Trophoblast cell (in vitro differentiated cells and primary cell): ENCODE data around the gene MMP27.

ENCODE experiments used
- DNase-seq, 2 donors: peaks; one replicate each; pipeline ENCODE4 v3.0.0-alpha.2; 2016
- H2AFZ ChIP-seq: 2 replicates; pipeline ENCODE4 v1.6.1; 2013; ENCODE audit warnings: low read length, moderate library complexity, mild to moderate bottlenecking; ENCODE audit not compliant: insufficient read depth, poor library complexity
- H2AK5ac ChIP-seq: 2 replicates; pipeline ENCODE4 v1.6.1; 2013; ENCODE audit warnings: mild to moderate bottlenecking, low read length
- H2BK120ac ChIP-seq: 2 replicates; pipeline ENCODE4 v1.6.1; 2013; ENCODE audit warnings: low read length, mild to moderate bottlenecking, moderate library complexity; ENCODE audit not compliant: insufficient read depth, poor library complexity
- H2BK12ac ChIP-seq: 2 replicates; pipeline ENCODE4 v1.6.1; 2013; ENCODE audit warnings: mild to moderate bottlenecking, low read length, moderate library complexity
- H2BK5ac ChIP-seq: 2 replicates; pipeline ENCODE4 v1.6.1; 2013; ENCODE audit warnings: low read length, low read depth, moderate library complexity, mild to moderate bottlenecking; ENCODE audit not compliant: poor library complexity
- H3K14ac ChIP-seq: 2 replicates; pipeline ENCODE4 v1.6.1; 2013; ENCODE audit warnings: mild to moderate bottlenecking, low read length
- H3K18ac ChIP-seq: 2 replicates; pipeline ENCODE4 v1.6.1; 2013; ENCODE audit warnings: mild to moderate bottlenecking, low read length
- H3K23ac ChIP-seq: 2 replicates; pipeline ENCODE4 v1.6.1; 2013; ENCODE audit warnings: low read length
- H3K27ac ChIP-seq: 2 replicates; pipeline ENCODE4 v1.5.1; 2013; ENCODE audit warnings: low read depth, mild to moderate bottlenecking, inconsistent platforms, low read length, moderate library complexity
- H3K27me3 ChIP-seq: 2 replicates; pipeline ENCODE4 v1.6.1; 2013; ENCODE audit warnings: inconsistent platforms, mild to moderate bottlenecking, low read length, moderate library complexity; ENCODE audit not compliant: insufficient read depth
- H3K36me3 ChIP-seq, 2 experiments: 1 replicate in 1 of 2; 2 replicates in 1 of 2; pipeline ENCODE4 v1.6.1; 2013; ENCODE audit warnings: low read length in 2 of 2, mild to moderate bottlenecking in 2 of 2, moderate library complexity in 1 of 2; ENCODE audit not compliant: insufficient read depth in 2 of 2, control insufficient read depth in 1 of 2
- H3K4ac ChIP-seq: 2 replicates; pipeline ENCODE4 v1.6.1; 2013; ENCODE audit warnings: low read depth, mild to moderate bottlenecking, low read length, moderate library complexity
- H3K4me1 ChIP-seq, 2 experiments: 1 replicate in 1 of 2; 2 replicates in 1 of 2; pipeline ENCODE4 v1.6.1; 2013; ENCODE audit warnings: low read length in 2 of 2, mild to moderate bottlenecking in 2 of 2, moderate library complexity in 1 of 2; ENCODE audit not compliant: insufficient read depth in 2 of 2, control insufficient read depth in 1 of 2
- H3K4me2 ChIP-seq: 2 replicates; pipeline ENCODE4 v1.6.1; 2013; ENCODE audit warnings: inconsistent platforms, mild to moderate bottlenecking, low read length, moderate library complexity
- H3K4me3 ChIP-seq: 2 replicates; pipeline ENCODE4 v1.5.1; 2013; ENCODE audit warnings: mild to moderate bottlenecking, low read depth, low read length, inconsistent platforms
- H3K79me1 ChIP-seq: one replicate; pipeline ENCODE4 v1.6.1; 2013; ENCODE audit warnings: low read length
- H3K79me2 ChIP-seq: 2 replicates; pipeline ENCODE4 v1.6.1; 2013; ENCODE audit warnings: low read length, mild to moderate bottlenecking; ENCODE audit not compliant: control insufficient read depth, insufficient read depth, poor library complexity
- H3K9ac ChIP-seq: 2 replicates; pipeline ENCODE4 v1.6.1; 2013; ENCODE audit warnings: mild to moderate bottlenecking, low read length
- H3K9me3 ChIP-seq: 2 replicates; pipeline ENCODE4 v1.6.1; 2013; ENCODE audit warnings: low read depth, mild to moderate bottlenecking, control low read depth, inconsistent platforms, low read length; ENCODE audit not compliant: insufficient read depth
- H4K12ac ChIP-seq: 2 replicates; pipeline ENCODE4 v1.6.1; 2013; ENCODE audit warnings: low read depth, mild to moderate bottlenecking, low read length, moderate library complexity
- H4K8ac ChIP-seq: 2 replicates; pipeline ENCODE4 v1.6.1; 2013; ENCODE audit warnings: low read depth, mild to moderate bottlenecking, low read length, moderate library complexity
- H4K91ac ChIP-seq: one replicate; pipeline ENCODE4 v1.6.1; 2013; ENCODE audit warnings: low read depth, mild to moderate bottlenecking, low read length, moderate library complexity
- WGBS: extraction: QIAGEN DNeasy Blood & Tissue Kit; methylation state at CpG from one replicate; pipeline ENCODE4 v1.1.7; 2013; ENCODE audit warnings: missing lambda C conversion rate; ENCODE audit not compliant: insufficient read length, insufficient coverage; ENCODE audit errors: extremely low coverage; 5-methylcytosine and 5-hydroxymethylcytosine counted together

Gene MMP27

DNA sequence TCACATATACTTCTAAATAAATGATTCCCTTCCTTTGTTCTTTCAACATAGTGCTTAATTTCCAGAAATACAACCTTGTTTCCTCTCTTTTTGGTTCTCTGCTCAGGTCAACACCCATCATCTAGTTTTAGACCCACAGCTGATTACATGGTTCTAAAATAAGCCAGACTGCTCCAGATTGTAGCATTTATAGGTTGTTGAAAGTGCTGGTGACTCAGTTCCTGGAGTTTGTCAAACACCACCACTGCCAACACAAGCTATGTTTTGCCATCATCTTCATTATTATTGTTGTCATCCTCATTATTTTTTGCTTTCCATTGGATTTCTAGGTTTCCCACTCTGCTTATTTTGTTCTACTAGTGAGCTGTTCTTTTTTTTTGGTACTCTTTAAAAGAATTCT is 58.1 kb downstream of the MMP27 start:
- H3K4me1 ChIP-seq = no peaks in the 10 kb centered on the region

DNA sequence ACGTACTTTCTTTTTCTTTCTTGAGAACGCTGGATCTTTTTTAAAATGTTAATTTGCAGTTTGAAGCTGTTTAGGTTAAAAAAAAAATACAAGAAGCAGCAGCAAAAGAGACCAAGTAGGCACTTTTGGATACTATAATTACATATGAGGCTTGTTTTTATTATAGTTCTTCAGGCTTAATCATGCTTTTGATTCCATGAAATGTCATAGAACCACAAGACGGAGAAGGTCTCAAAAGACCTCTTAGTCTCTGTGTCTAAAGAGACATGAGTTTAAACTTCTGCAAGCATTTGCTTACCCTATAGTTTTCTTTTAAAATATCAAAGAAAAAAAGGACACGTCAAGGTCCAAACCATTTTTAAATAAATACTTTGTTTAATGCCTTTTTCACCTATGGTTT is 61.6 kb downstream of the MMP27 start:
- Histone ChIP-seq H3K4me1 (peaks cover 3% of the 10 kb centered on the region in 2 experiments), H2BK5ac (no peak overlapping the region), H2BK12ac (no peak overlapping the region), H3K23ac (no peak overlapping the region), H3K4ac (no peak overlapping the region), H3K79me2 (no peaks in the 10 kb centered on the region), H3K36me3 (no peaks in the 10 kb centered on the region), H4K8ac (no peak overlapping the region), H3K9me3 (no peaks in the 10 kb centered on the region), H2BK120ac (no peak overlapping the region), H3K4me2 (no peak overlapping the region), H4K91ac (no peak overlapping the region), H3K4me3 (no peak overlapping the region), H3K9ac (no peak overlapping the region), H3K27me3 (no peaks in the 10 kb centered on the region), H3K79me1 (no peaks in the 10 kb centered on the region), H4K12ac (no peak overlapping the region), H2AK5ac (no peak overlapping the region), H2AFZ (no peak overlapping the region), H3K18ac (no peak overlapping the region), H3K14ac (no peak overlapping the region), H3K27ac (no peak overlapping the region)
- no peak for DNase-seq
- no CpG with 5 or more reads among the region's 4 CpGs for WGBS

More for the DNA sequence above, 58.1 kb downstream of the MMP27 start:
- no peaks in the 10 kb centered on the region for H3K27me3 ChIP-seq
- no peak overlapping the region for H2AK5ac ChIP-seq
- no peak overlapping the region for H3K4me3 ChIP-seq
- H2BK5ac ChIP-seq = no peak overlapping the region
- no peaks in the 10 kb centered on the region for H3K79me2 ChIP-seq
- no peak overlapping the region for H4K12ac ChIP-seq
- no peak overlapping the region for H3K4ac ChIP-seq
- H3K9ac ChIP-seq = no peak overlapping the region
- H3K36me3 ChIP-seq = no peaks in the 10 kb centered on the region
- no peak overlapping the region for H4K8ac ChIP-seq
- no peak overlapping the region for H3K14ac ChIP-seq
- no peak overlapping the region for H4K91ac ChIP-seq
- H3K4me2 ChIP-seq = no peak overlapping the region
- no peak overlapping the region for H2BK12ac ChIP-seq
- no peak overlapping the region for H3K18ac ChIP-seq
- H3K27ac ChIP-seq = no peak overlapping the region
- H2AFZ ChIP-seq = no peak overlapping the region
- no peak overlapping the region for H2BK120ac ChIP-seq
- no peak for DNase-seq
- H3K23ac ChIP-seq = no peak overlapping the region
- H3K79me1 ChIP-seq = no peaks in the 10 kb centered on the region
- H3K9me3 ChIP-seq = no peaks in the 10 kb centered on the region
